Smooth muscle cell (in vitro differentiated cells): Measurements from ENCODE around the gene BTBD6. TPM values are rescaled to one million over a fixed set of nuclear protein-coding genes. Genes with fewer than 3 reads are reported as not detected.
A peak's percentile ranks its signal among the peaks of the same experiment; 100 is the strongest.
"Not testable (repeated sequence)": the region's sequence is repeated elsewhere in the genome, so short reads cannot be mapped to it uniquely, and the experiment has no call there.

ENCODE experiments used
- DNase-seq: peaks from one replicate; lab custom pipeline; 2025; ENCODE audit not compliant: unreplicated experiment; lab: John Stamatoyannopoulos, UW
- H2AFZ ChIP-seq: fragments of 200-600 bp; sonication (generic); 2 replicates; pipeline ENCODE4 v1.6.0; 2016; ENCODE audit warnings: antibody characterized with exemption, low read depth, mild to moderate bottlenecking
- H3F3A ChIP-seq: fragments of 200-600 bp; sonication (generic); 2 replicates; pipeline ENCODE4 v1.6.0; 2017; ENCODE audit warnings: antibody characterized with exemption, low read depth
- H3K27ac ChIP-seq: fragments of 200-600 bp; sonication (generic); 2 replicates; pipeline ENCODE4 v1.5.1; 2016; ENCODE audit warnings: low read depth, mild to moderate bottlenecking
- H3K27me3 ChIP-seq: fragments of 200-600 bp; sonication (generic); 2 replicates; pipeline ENCODE4 v1.6.1; 2016; ENCODE audit warnings: low read depth, mild to moderate bottlenecking
- H3K36me3 ChIP-seq: fragments of 200-600 bp; sonication (generic); 2 replicates; pipeline ENCODE4 v1.5.1; 2016; ENCODE audit warnings: low read depth
- H3K4me1 ChIP-seq: fragments of 200-600 bp; sonication (generic); 2 replicates; pipeline ENCODE4 v1.5.1; 2016; ENCODE audit warnings: low read depth
- H3K4me2 ChIP-seq: fragments of 200-600 bp; sonication (generic); 2 replicates; pipeline ENCODE4 v1.6.0; 2016; ENCODE audit warnings: mild to moderate bottlenecking
- H3K4me3 ChIP-seq: fragments of 200-600 bp; sonication (generic); 2 replicates; pipeline ENCODE4 v1.5.1; 2016; ENCODE audit warnings: mild to moderate bottlenecking
- H3K79me2 ChIP-seq: fragments of 200-600 bp; sonication (generic); 2 replicates; pipeline ENCODE4 v1.6.0; 2016; ENCODE audit warnings: low read depth, mild to moderate bottlenecking
- H3K9ac ChIP-seq: fragments of 200-600 bp; sonication (generic); 2 replicates; pipeline ENCODE4 v1.6.0; 2016; ENCODE audit warnings: low read depth
- H3K9me3 ChIP-seq: fragments of 200-600 bp; sonication (generic); replicated peaks from 2 replicates; pipeline ENCODE4 v1.5.1; 2016; ENCODE audit warnings: low read depth
- H4K20me1 ChIP-seq: fragments of 200-600 bp; sonication (generic); 2 replicates; pipeline ENCODE4 v1.6.0; 2016; ENCODE audit warnings: low read depth
- WGBS: methylation state at CpG from one replicate; pipeline ENCODE4 v1.1.7; 2016; ENCODE audit warnings: low lambda C conversion rate; 5-methylcytosine and 5-hydroxymethylcytosine counted together
- polyA plus RNA-seq: library from polyadenylated mRNA; unstranded; fragments of >200 nt; fragmentation: Nextera tagmentation; extraction: Ambion mirVana; gene quantifications from 2 replicates; pipeline ENCODE4 v1.2.1, GENCODE V29; 2016
- total RNA-seq: library from RNA; depleted of rRNA; stranded (reverse); fragments of >200 nt; gene quantifications from 2 replicates; pipeline ENCODE4 v1.2.3, GENCODE V29; 2014
- TF ChIP-seq, protein P1 (sequence below): fragments of 200-600 bp; sonication (generic); IDR thresholded peaks from 2 replicates; pipeline ENCODE4 v1.5.1; 2017; ENCODE audit warnings: borderline replicate concordance, mild to moderate bottlenecking, antibody characterized with exemption; ENCODE audit not compliant: insufficient read depth, poor library complexity, severe bottlenecking

The BTBD6 gene
- total and polyA plus RNA-seq, 2 experiments from 2014 or later = 27.0 to 40.3 TPM

DNA sequence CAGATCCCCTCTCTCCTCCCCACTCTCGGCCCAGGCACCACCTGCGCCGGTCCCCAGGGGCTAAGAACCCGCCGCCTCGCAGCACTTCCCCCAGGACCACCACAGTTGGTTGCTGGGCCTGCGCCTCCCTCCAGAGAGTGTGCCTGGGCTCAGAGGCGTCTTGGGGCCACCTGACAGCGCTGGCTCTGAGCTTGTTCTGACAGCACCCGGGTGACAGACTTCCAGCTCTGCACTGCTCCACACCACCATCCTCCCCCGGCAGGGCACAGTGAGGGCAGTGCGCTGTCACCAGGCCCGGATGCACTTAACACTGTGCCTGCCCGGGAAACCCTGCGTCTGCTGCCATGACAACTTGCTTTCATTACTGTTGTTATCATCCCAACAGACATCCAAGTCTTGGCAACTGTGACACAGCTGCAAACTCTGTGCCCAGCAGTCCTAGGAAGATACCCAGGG lies 45.8 kb downstream of the BTBD6 start:
- Histone ChIP-seq H3K9ac (no peak overlapping the region), H3K9me3 (no peaks in the 10 kb centered on the region), H3K4me2 (no peak overlapping the region), H3K36me3 (no peaks in the 10 kb centered on the region), H4K20me1 (peaks cover 98% of the 10 kb centered on the region), H3F3A (no peaks in the 10 kb centered on the region), H3K79me2 (peaks cover 95% of the 10 kb centered on the region), H3K4me3 (no peak overlapping the region), H2AFZ (no peak overlapping the region), H3K27me3 (no peaks in the 10 kb centered on the region), H3K4me1 (no peaks in the 10 kb centered on the region), H3K27ac (no peak overlapping the region)
- TF ChIP-seq, protein P1, sequence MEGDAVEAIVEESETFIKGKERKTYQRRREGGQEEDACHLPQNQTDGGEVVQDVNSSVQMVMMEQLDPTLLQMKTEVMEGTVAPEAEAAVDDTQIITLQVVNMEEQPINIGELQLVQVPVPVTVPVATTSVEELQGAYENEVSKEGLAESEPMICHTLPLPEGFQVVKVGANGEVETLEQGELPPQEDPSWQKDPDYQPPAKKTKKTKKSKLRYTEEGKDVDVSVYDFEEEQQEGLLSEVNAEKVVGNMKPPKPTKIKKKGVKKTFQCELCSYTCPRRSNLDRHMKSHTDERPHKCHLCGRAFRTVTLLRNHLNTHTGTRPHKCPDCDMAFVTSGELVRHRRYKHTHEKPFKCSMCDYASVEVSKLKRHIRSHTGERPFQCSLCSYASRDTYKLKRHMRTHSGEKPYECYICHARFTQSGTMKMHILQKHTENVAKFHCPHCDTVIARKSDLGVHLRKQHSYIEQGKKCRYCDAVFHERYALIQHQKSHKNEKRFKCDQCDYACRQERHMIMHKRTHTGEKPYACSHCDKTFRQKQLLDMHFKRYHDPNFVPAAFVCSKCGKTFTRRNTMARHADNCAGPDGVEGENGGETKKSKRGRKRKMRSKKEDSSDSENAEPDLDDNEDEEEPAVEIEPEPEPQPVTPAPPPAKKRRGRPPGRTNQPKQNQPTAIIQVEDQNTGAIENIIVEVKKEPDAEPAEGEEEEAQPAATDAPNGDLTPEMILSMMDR = no peak
- 82% methylated on average over 15 of the region's 15 CpGs for WGBS
- DNase-seq = no peak

DNA sequence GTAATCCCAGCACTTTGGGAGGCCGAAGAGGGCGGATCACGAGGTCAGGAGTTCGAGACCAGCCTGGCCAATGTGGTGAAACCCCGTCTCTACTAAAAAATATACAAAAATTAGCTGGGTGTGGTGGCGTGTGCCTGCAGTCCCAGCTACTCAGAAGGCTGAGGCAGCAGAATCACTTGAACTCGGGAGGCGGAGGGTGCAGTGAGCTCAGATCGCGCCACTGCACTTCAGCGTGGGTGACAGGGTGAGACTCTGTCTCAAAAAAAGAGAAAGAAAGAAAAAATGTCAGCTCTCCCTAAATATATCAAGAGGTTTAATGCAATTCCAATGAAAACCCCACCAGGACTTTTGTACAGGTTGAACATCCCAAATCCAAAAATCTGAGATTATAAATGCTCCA lies 49.0 kb downstream of the BTBD6 start:
- Histone ChIP-seq H3F3A (peaks cover 10% of the 10 kb centered on the region), H4K20me1 (peaks cover 77% of the 10 kb centered on the region), H3K79me2 (peaks cover 75% of the 10 kb centered on the region)
- WGBS = 96% methylated on average over 11 of the region's 11 CpGs
- not testable (repeated sequence) for H3K4me1 ChIP-seq, H3K4me2 ChIP-seq, H3K9me3 ChIP-seq, DNase-seq, H3K27ac ChIP-seq, H3K4me3 ChIP-seq, H3K9ac ChIP-seq, H3K36me3 ChIP-seq, H3K27me3 ChIP-seq, H2AFZ ChIP-seq

- Histone ChIP-seq H3K9me3 (no peaks in the 10 kb centered on the region), H3F3A (peaks cover 10% of the 10 kb centered on the region), H2AFZ (peak overlapping the region; percentile 82), H3K4me2 (peak overlapping the region; percentile 97), H3K27ac (peak overlapping the region; percentile 89), H3K4me3 (peak overlapping the region; percentile 91), H4K20me1 (peaks cover 52% of the 10 kb centered on the region), H3K79me2 (peaks cover 51% of the 10 kb centered on the region), H3K36me3 (no peaks in the 10 kb centered on the region), H3K9ac (peak overlapping the region; percentile 84), H3K4me1 (no peaks in the 10 kb centered on the region), H3K27me3 (no peaks in the 10 kb centered on the region)
- DNase-seq = no peak
- TF ChIP-seq, protein P1 = no peak
- 12% methylated on average over 51 of the region's 54 CpGs for WGBS
Observed at GRCh38 chr14:105299654-105300541, 51.6 kb downstream of the BTBD6 start.

Other genes starting within 250 kb of the BTBD6 start
- gene CDCA4, start 227.4 kb upstream of the BTBD6 start, total RNA-seq = 15.1 and 16.4 TPM in 2 replicates
- gene CDCA4, start 227.4 kb upstream of the BTBD6 start, polyA plus RNA-seq = 19.8 and 23.5 TPM in 2 replicates
- 0.18 TPM in 1 of 2 replicates, not detected in the other for gene GPR132, start 183.1 kb upstream of the BTBD6 start, total RNA-seq
- 0.62 and 1.6 TPM in 2 replicates for gene GPR132, start 183.1 kb upstream of the BTBD6 start, polyA plus RNA-seq
- gene JAG2, start 79.8 kb upstream of the BTBD6 start, total RNA-seq = 5.8 and 7.6 TPM in 2 replicates
- gene JAG2, start 79.8 kb upstream of the BTBD6 start, polyA plus RNA-seq = 5.0 and 10.0 TPM in 2 replicates
- 7.9 and 9.5 TPM in 2 replicates for gene NUDT14, start 67.2 kb upstream of the BTBD6 start, total RNA-seq
- gene NUDT14, start 67.2 kb upstream of the BTBD6 start, polyA plus RNA-seq = 30.7 and 45.6 TPM in 2 replicates
- 9.8 and 15.9 TPM in 2 replicates for gene BRF1, start 52.5 kb downstream of the BTBD6 start, total RNA-seq
- 12.5 and 20.7 TPM in 2 replicates for gene BRF1, start 52.5 kb downstream of the BTBD6 start, polyA plus RNA-seq
- gene PACS2, start 66.2 kb downstream of the BTBD6 start, total RNA-seq = 36.9 and 37.3 TPM in 2 replicates
- gene PACS2, start 66.2 kb downstream of the BTBD6 start, polyA plus RNA-seq = 49.1 and 57.7 TPM in 2 replicates
- 0.09 and 1.7 TPM in 2 replicates for gene TEX22, start 150.0 kb downstream of the BTBD6 start, total RNA-seq
- gene TEX22, start 150.0 kb downstream of the BTBD6 start, polyA plus RNA-seq = 0.50 and 0.93 TPM in 2 replicates
- 25.5 and 41.3 TPM in 2 replicates for gene MTA1, start 171.3 kb downstream of the BTBD6 start, total RNA-seq
- 48.7 and 60.4 TPM in 2 replicates for gene MTA1, start 171.3 kb downstream of the BTBD6 start, polyA plus RNA-seq
- 7.6 and 14.1 TPM in 2 replicates for gene CRIP2, start 226.3 kb downstream of the BTBD6 start, total RNA-seq
- 38.1 and 45.7 TPM in 2 replicates for gene CRIP2, start 226.3 kb downstream of the BTBD6 start, polyA plus RNA-seq
- 0.27 and 4.9 TPM in 2 replicates for gene CRIP1, start 238.4 kb downstream of the BTBD6 start, total RNA-seq
- gene CRIP1, start 238.4 kb downstream of the BTBD6 start, polyA plus RNA-seq = 31.8 and 40.6 TPM in 2 replicates
- 3.8 and 3.9 TPM in 2 replicates for gene TEDC1, start 242.7 kb downstream of the BTBD6 start, total RNA-seq
- gene TEDC1, start 242.7 kb downstream of the BTBD6 start, polyA plus RNA-seq = 4.7 and 8.2 TPM in 2 replicates